Colonic mucosa (tissue), 4 donors: ENCODE results near the gene USP12. TPM values are rescaled to one million over a fixed set of nuclear protein-coding genes. Genes with fewer than 3 reads are reported as not detected.

Experiments
- DNase-seq: peaks from one replicate; pipeline ENCODE4 v3.0.0-alpha.2; 2020
- H3K27ac ChIP-seq: fragments of 200-600 bp; one replicate; pipeline ENCODE4 v1.8.0; 2021
- H3K27me3 ChIP-seq: fragments of 200-600 bp; one replicate; pipeline ENCODE4 v1.8.0; 2021
- H3K36me3 ChIP-seq: fragments of 200-600 bp; one replicate; pipeline ENCODE4 v1.8.0; 2021
- H3K4me1 ChIP-seq: fragments of 200-600 bp; one replicate; pipeline ENCODE4 v1.8.0; 2021; ENCODE audit warnings: mild to moderate bottlenecking
- H3K4me3 ChIP-seq: fragments of 200-600 bp; one replicate; pipeline ENCODE4 v1.8.0; 2021
- H3K9ac ChIP-seq, 2 donors: one replicate each; pipeline ENCODE4 v1.7.0; 2013; ENCODE audit warnings: control low read depth in 2 of 2, low read depth in 2 of 2, low read length in 2 of 2
- H3K9me3 ChIP-seq: fragments of 200-600 bp; one replicate; pipeline ENCODE4 v1.8.0; 2021
- CTCF ChIP-seq: fragments of 200-600 bp; IDR thresholded peaks from one replicate; pipeline ENCODE4 v1.8.0; 2022; ENCODE audit warnings: antibody characterized with exemption, mild to moderate bottlenecking
- intact Hi-C: fragments of 100-400 bp; cut with DNase I; formaldehyde crosslinking; loops from one replicate; pipeline ENCODE4 v1.14.1; 2022
- total RNA-seq, 2 donors: library from RNA; stranded (reverse); fragmentation: NEBNext Ultra II Directional in 1 of 2; extraction: Animal tissue kit (Norgen Biotek cat#: 25700) in 1 of 2; gene quantifications; one replicate each; pipeline ENCODE4 v1.2.1, GENCODE V29; 2021
- donor health status: healthy.
- donor health status: DM: no; HTN: no; CAD: no.
- donor health status: DM: no; HTN: no; CAD: no.

USP12 gene
- total RNA-seq, 2 donors from 2014 or later, result 28.0 to 48.0 TPM

GRCh38 chr13:27208514-27208913 lies 36.9 kb upstream of the USP12 start:
- H3K36me3 ChIP-seq, result no peaks in the 10 kb centered on the region
- H3K27me3 ChIP-seq, result no peaks in the 10 kb centered on the region
- intact Hi-C loops, result no loop called here
- no peaks in the 10 kb centered on the region for H3K9me3 ChIP-seq
- TF ChIP-seq CTCF, result no peak
- no peaks in the 10 kb centered on the region for H3K4me1 ChIP-seq
- no peak for DNase-seq
- no peak overlapping the region for H3K27ac ChIP-seq
- no peak overlapping the region for H3K4me3 ChIP-seq
- no peak overlapping the region for H3K9ac ChIP-seq

GRCh38 chr13:27203854-27204253 lies 32.2 kb upstream of the USP12 start:
- TF ChIP-seq CTCF, result no peak
- Histone ChIP-seq H3K4me1 (no peaks in the 10 kb centered on the region), H3K4me3 (no peak overlapping the region), H3K36me3 (no peaks in the 10 kb centered on the region), H3K27me3 (no peaks in the 10 kb centered on the region), H3K9me3 (no peaks in the 10 kb centered on the region), H3K9ac (no peak overlapping the region), H3K27ac (no peak overlapping the region)
- DNase-seq, result no peak
- intact Hi-C loops, result no loop called here

- intact Hi-C loops, result no loop called here
- DNase-seq, result no peak
- Histone ChIP-seq H3K4me1 (no peaks in the 10 kb centered on the region), H3K4me3 (no peak overlapping the region), H3K9me3 (no peaks in the 10 kb centered on the region), H3K36me3 (no peaks in the 10 kb centered on the region), H3K27me3 (no peaks in the 10 kb centered on the region), H3K27ac (no peak overlapping the region), H3K9ac (no peak overlapping the region)
- no peak for TF ChIP-seq CTCF
Measured at GRCh38 chr13:27203186-27203585, 31.6 kb upstream of the USP12 start.

GRCh38 chr13:27201661-27202060 lies 30.1 kb upstream of the USP12 start:
- H3K27me3 ChIP-seq, result no peaks in the 10 kb centered on the region
- intact Hi-C loops, result no loop called here
- no peak overlapping the region for H3K9ac ChIP-seq
- no peak for DNase-seq
- no peaks in the 10 kb centered on the region for H3K9me3 ChIP-seq
- H3K4me1 ChIP-seq, result no peaks in the 10 kb centered on the region
- no peak for TF ChIP-seq CTCF
- no peak overlapping the region for H3K4me3 ChIP-seq
- no peak overlapping the region for H3K27ac ChIP-seq
- H3K36me3 ChIP-seq, result no peaks in the 10 kb centered on the region

- Histone ChIP-seq H3K36me3 (no peaks in the 10 kb centered on the region), H3K4me3 (no peak overlapping the region), H3K27ac (no peak overlapping the region), H3K9ac (no peak overlapping the region), H3K27me3 (no peaks in the 10 kb centered on the region), H3K9me3 (no peaks in the 10 kb centered on the region), H3K4me1 (no peaks in the 10 kb centered on the region)
- no peak for DNase-seq
- intact Hi-C loops, result no loop called here
- TF ChIP-seq CTCF, result no peak
Measured at GRCh38 chr13:27200413-27201070, 28.9 kb upstream of the USP12 start.
